GM12892 (cell line): ENCODE measurements around the gene URI1.

Source experiments
- POLR2A ChIP-seq: IDR thresholded peaks from 2 replicates; pipeline ENCODE4 v1.6.1; 2011; ENCODE audit warnings: low read depth, low read length, control low read depth
- POLR2AphosphoS5 ChIP-seq: IDR thresholded peaks from 2 replicates; pipeline ENCODE4 v1.6.1; 2011; ENCODE audit warnings: low read depth, low read length, control low read depth
- TAF1 ChIP-seq: IDR thresholded peaks from 2 replicates; pipeline ENCODE4 v1.6.1; 2011; ENCODE audit warnings: low read depth, mild to moderate bottlenecking, control low read depth, low read length, borderline replicate concordance

DNA sequence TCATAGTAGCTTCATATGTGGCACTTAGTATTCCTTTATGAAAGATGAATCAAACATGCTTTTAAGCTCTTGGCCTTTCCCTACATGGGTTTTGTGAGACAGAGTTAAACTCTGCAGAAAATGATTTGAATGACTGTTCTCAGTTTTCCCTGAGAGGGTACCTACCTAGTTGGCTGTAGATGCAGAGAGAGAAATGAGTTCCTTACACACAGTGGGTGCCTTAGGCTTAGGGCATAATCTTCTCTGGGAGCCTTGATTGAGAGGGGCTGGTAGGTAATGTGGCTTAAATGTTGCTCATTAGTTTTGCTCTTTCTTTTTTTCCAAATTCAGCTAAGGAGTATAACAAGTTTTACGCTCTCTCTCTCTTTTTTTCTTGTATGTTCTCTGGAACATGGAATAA lies 3.0 kb downstream of the URI1 start:
- TF ChIP-seq TAF1 = no peak
- no peak for TF ChIP-seq POLR2A
- no peak for TF ChIP-seq POLR2AphosphoS5
